Breast epithelium (tissue), 3 donors: ENCODE data around the gene TMEM163.

Experiments
- POLR2A ChIP-seq: fragments of 450-650 bp; IDR thresholded peaks from one replicate; pipeline ENCODE4 v1.6.1; 2016; ENCODE audit warnings: antibody characterized with exemption, mild to moderate bottlenecking, moderate library complexity
- TF ChIP-seq, protein P1 (sequence below), 3 donors: fragments of 450-650 bp; IDR thresholded peaks; one replicate each; pipeline ENCODE4 v1.5.1; 2016 to 2017; ENCODE audit warnings: antibody characterized with exemption in 3 of 3, mild to moderate bottlenecking in 3 of 3, moderate library complexity in 3 of 3

DNA sequence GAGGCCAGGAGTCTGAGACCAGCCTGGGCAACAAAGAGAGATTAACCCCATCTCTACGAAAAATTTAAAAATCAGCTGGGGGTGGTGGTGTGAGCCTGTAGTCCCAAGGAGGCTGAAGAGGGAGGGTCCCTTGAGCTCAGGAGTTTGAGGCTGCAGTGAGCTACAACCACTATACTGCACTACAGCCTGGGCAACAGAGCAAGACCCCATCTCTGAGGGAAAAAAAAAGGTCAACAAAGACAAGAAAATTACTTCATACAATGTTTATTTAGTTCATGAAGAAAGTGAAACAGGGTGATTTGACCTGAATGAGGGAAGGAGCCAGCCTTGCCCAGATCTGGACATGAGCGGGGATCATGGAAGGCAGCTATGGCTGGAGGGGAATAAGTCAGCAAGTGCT is 59.1 kb downstream of the TMEM163 start:
- TF ChIP-seq, protein P1, sequence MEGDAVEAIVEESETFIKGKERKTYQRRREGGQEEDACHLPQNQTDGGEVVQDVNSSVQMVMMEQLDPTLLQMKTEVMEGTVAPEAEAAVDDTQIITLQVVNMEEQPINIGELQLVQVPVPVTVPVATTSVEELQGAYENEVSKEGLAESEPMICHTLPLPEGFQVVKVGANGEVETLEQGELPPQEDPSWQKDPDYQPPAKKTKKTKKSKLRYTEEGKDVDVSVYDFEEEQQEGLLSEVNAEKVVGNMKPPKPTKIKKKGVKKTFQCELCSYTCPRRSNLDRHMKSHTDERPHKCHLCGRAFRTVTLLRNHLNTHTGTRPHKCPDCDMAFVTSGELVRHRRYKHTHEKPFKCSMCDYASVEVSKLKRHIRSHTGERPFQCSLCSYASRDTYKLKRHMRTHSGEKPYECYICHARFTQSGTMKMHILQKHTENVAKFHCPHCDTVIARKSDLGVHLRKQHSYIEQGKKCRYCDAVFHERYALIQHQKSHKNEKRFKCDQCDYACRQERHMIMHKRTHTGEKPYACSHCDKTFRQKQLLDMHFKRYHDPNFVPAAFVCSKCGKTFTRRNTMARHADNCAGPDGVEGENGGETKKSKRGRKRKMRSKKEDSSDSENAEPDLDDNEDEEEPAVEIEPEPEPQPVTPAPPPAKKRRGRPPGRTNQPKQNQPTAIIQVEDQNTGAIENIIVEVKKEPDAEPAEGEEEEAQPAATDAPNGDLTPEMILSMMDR (IDR thresholded peaks at IDR 0.05), result no peak
- TF ChIP-seq POLR2A, result no peak
